HL-60 (cell line): Measurements from ENCODE around the gene ZC3H10.

Source experiments
- DNase-seq, 2 experiments: peaks; one replicate each; pipeline ENCODE4 v3.0.0-alpha.2; 2010 to 2020; ENCODE audit warnings: low read depth in 1 of 2, low spot score in 1 of 2
- H3K27ac ChIP-seq: fragments of 250-450 bp; sonication (Bioruptor Pico); replicated peaks from 2 replicates; pipeline ENCODE4 v1.5.1; 2020; ENCODE audit warnings: mild to moderate bottlenecking, moderate library complexity
- H3K27me3 ChIP-seq: fragments of 250-450 bp; sonication (Bioruptor Pico); 2 replicates; pipeline ENCODE4 v1.5.1; 2021; ENCODE audit warnings: mild to moderate bottlenecking, moderate library complexity; ENCODE audit not compliant: insufficient read depth, poor library complexity, severe bottlenecking
- H3K4me3 ChIP-seq: replicated peaks from 2 replicates; pipeline ENCODE4 v1.5.1; 2011; ENCODE audit warnings: mild to moderate bottlenecking, control low read depth, low read length; ENCODE audit not compliant: insufficient read depth
- CTCF ChIP-seq: IDR thresholded peaks from one replicate; pipeline ENCODE4 v1.5.1; 2011; ENCODE audit warnings: low read length, control low read depth, inconsistent platforms; ENCODE audit not compliant: insufficient read depth
- GABPA ChIP-seq: IDR thresholded peaks from 2 replicates; pipeline ENCODE4 v1.6.1; 2012; ENCODE audit warnings: low read depth
- POLR2AphosphoS5 ChIP-seq: IDR thresholded peaks from 2 replicates; pipeline ENCODE4 v1.6.1; 2012; ENCODE audit warnings: low read depth
- SPI1 ChIP-seq: IDR thresholded peaks from 2 replicates; pipeline ENCODE4 v1.6.1; 2012; ENCODE audit warnings: low read depth, mild to moderate bottlenecking, borderline replicate concordance
- TF ChIP-seq, protein P1 (sequence below): IDR thresholded peaks from 2 replicates; pipeline ENCODE4 v1.6.1; 2012; ENCODE audit warnings: low read depth; ENCODE audit not compliant: insufficient replicate concordance

ZC3H10 gene

GRCh38 chr12:56082967-56083366 lies 35.1 kb upstream of the ZC3H10 start:
- TF ChIP-seq SPI1, result no peak
- Histone ChIP-seq H3K27me3 (peaks cover 17% of the 10 kb centered on the region), H3K4me3 (no peak overlapping the region), H3K27ac (no peak overlapping the region)
- DNase-seq, result no peak

- H3K27me3 ChIP-seq, result peaks cover 12% of the 10 kb centered on the region
- H3K4me3 ChIP-seq, result no peak overlapping the region
- no peak overlapping the region for H3K27ac ChIP-seq
- TF ChIP-seq CTCF (peak; percentile 45), SPI1 (no peak)
- DNase-seq, result peak in 1 of 2 experiments; percentile 20
Measured at GRCh38 chr12:56084958-56085543, 33.0 kb upstream of the ZC3H10 start.

GRCh38 chr12:56086096-56086495 lies 32.0 kb upstream of the ZC3H10 start:
- Histone ChIP-seq H3K27ac (no peak overlapping the region), H3K4me3 (no peak overlapping the region), H3K27me3 (peaks cover 2% of the 10 kb centered on the region)
- no peak for DNase-seq
- TF ChIP-seq POLR2AphosphoS5 (no peak), SPI1 (no peak), CTCF (no peak), GABPA (no peak)
- TF ChIP-seq, protein P1, sequence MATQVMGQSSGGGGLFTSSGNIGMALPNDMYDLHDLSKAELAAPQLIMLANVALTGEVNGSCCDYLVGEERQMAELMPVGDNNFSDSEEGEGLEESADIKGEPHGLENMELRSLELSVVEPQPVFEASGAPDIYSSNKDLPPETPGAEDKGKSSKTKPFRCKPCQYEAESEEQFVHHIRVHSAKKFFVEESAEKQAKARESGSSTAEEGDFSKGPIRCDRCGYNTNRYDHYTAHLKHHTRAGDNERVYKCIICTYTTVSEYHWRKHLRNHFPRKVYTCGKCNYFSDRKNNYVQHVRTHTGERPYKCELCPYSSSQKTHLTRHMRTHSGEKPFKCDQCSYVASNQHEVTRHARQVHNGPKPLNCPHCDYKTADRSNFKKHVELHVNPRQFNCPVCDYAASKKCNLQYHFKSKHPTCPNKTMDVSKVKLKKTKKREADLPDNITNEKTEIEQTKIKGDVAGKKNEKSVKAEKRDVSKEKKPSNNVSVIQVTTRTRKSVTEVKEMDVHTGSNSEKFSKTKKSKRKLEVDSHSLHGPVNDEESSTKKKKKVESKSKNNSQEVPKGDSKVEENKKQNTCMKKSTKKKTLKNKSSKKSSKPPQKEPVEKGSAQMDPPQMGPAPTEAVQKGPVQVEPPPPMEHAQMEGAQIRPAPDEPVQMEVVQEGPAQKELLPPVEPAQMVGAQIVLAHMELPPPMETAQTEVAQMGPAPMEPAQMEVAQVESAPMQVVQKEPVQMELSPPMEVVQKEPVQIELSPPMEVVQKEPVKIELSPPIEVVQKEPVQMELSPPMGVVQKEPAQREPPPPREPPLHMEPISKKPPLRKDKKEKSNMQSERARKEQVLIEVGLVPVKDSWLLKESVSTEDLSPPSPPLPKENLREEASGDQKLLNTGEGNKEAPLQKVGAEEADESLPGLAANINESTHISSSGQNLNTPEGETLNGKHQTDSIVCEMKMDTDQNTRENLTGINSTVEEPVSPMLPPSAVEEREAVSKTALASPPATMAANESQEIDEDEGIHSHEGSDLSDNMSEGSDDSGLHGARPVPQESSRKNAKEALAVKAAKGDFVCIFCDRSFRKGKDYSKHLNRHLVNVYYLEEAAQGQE, result no peak

GRCh38 chr12:56086608-56087007 lies 31.5 kb upstream of the ZC3H10 start:
- DNase-seq, result no peak

More at GRCh38 chr12:56086608-56087007, 31.5 kb upstream of the ZC3H10 start:
- Histone ChIP-seq H3K27me3 (no peaks in the 10 kb centered on the region), H3K4me3 (no peak overlapping the region), H3K27ac (no peak overlapping the region)
- TF ChIP-seq GABPA (no peak), CTCF (no peak), SPI1 (no peak), POLR2AphosphoS5 (no peak)
- TF ChIP-seq, protein P1, result no peak
